ENCODE results near the gene HHIP.
"Not testable (repeated sequence)": the region's sequence is repeated elsewhere in the genome, so short reads cannot be mapped to it uniquely, and the experiment has no call there.

HHIP gene

GRCh38 chr4:144757969-144758368, 112.0 kb downstream of the HHIP start:
- DNase-seq = no peak

GRCh38 chr4:144768809-144769208, 122.9 kb downstream of the HHIP start:
- DNase-seq = not testable (repeated sequence)

GRCh38 chr4:144778364-144778763, 132.4 kb downstream of the HHIP start:
- no peak for DNase-seq

- no peak for DNase-seq
Observed at GRCh38 chr4:144782345-144782744, 136.4 kb downstream of the HHIP start.

- no peak for DNase-seq
Observed at GRCh38 chr4:144785961-144786360, 140.0 kb downstream of the HHIP start.

GRCh38 chr4:144787365-144788258, 141.7 kb downstream of the HHIP start:
- DNase-seq = no peak

- no peak for DNase-seq
Observed at GRCh38 chr4:144788469-144788868, 142.5 kb downstream of the HHIP start.

- not testable (repeated sequence) for DNase-seq
Observed at GRCh38 chr4:144791933-144792332, 146.0 kb downstream of the HHIP start.
